T1000 (cell line): ENCODE results near the gene TM7SF2.
A peak's percentile ranks its signal among the peaks of the same experiment; 100 is the strongest.

ENCODE experiments used
- DNase-seq: peaks from one replicate; lab custom pipeline; 2025; ENCODE audit warnings: mixed read lengths; lab: John Stamatoyannopoulos, UW

The TM7SF2 gene

GRCh38 chr11:65111744-65112545, at the start of gene TM7SF2:
TSS of gene TM7SF2 (plus strand) at chr11:65111872. CDS start at chr11:65112016, 144 bp downstream.
- DNase-seq, result peak; percentile 84

- no peak for DNase-seq
Observed at GRCh38 chr11:65063532-65063931, 48.1 kb upstream of the TM7SF2 start.

- DNase-seq, result no peak
Observed at GRCh38 chr11:65064847-65065240, 46.8 kb upstream of the TM7SF2 start.

- DNase-seq, result no peak
Observed at GRCh38 chr11:65065851-65066250, 45.8 kb upstream of the TM7SF2 start.

- DNase-seq, result no peak
Observed at GRCh38 chr11:65066315-65066714, 45.4 kb upstream of the TM7SF2 start.

GRCh38 chr11:65066805-65067291, 44.8 kb upstream of the TM7SF2 start:
- DNase-seq, result no peak

- DNase-seq, result no peak
Observed at GRCh38 chr11:65067446-65067845, 44.2 kb upstream of the TM7SF2 start.

GRCh38 chr11:65069217-65069616, 42.5 kb upstream of the TM7SF2 start:
- DNase-seq, result no peak

- no peak for DNase-seq
Observed at GRCh38 chr11:65071907-65072630, 39.6 kb upstream of the TM7SF2 start.

- DNase-seq, result no peak
Observed at GRCh38 chr11:65072631-65072966, 39.1 kb upstream of the TM7SF2 start.

- no peak for DNase-seq
Observed at GRCh38 chr11:65077451-65077850, 34.2 kb upstream of the TM7SF2 start.

GRCh38 chr11:65078151-65078550, 33.5 kb upstream of the TM7SF2 start:
- DNase-seq, result no peak

- DNase-seq, result no peak
Observed at GRCh38 chr11:65078786-65079342, 32.8 kb upstream of the TM7SF2 start.

- DNase-seq, result no peak
Observed at GRCh38 chr11:65083134-65083833, 28.4 kb upstream of the TM7SF2 start.

GRCh38 chr11:65083834-65084597, 27.7 kb upstream of the TM7SF2 start, which contains the start of the genes CDCA5 and ZFPL1:
TSS of gene CDCA5 (minus strand) at chr11:65084040. CDS start at chr11:65083978, 62 bp downstream.
TSS of gene ZFPL1 (plus strand) at chr11:65084222. CDS start at chr11:65084699, 477 bp downstream.
- peak; percentile 95 for DNase-seq

GRCh38 chr11:65084598-65085375, 26.9 kb upstream of the TM7SF2 start:
- DNase-seq, result no peak

- no peak for DNase-seq
Observed at GRCh38 chr11:65085446-65085845, 26.2 kb upstream of the TM7SF2 start.

GRCh38 chr11:65086809-65087208, 24.9 kb upstream of the TM7SF2 start:
- DNase-seq, result no peak

- DNase-seq, result no peak
Observed at GRCh38 chr11:65087216-65087615, 24.5 kb upstream of the TM7SF2 start.

GRCh38 chr11:65087827-65088226, 23.8 kb upstream of the TM7SF2 start:
- no peak for DNase-seq

- no peak for DNase-seq
Observed at GRCh38 chr11:65089621-65090020, 22.1 kb upstream of the TM7SF2 start.
